GM12873 (cell line): ENCODE results near the gene MAFF.

Experiments used
- CTCF ChIP-seq: IDR thresholded peaks from 2 replicates; pipeline ENCODE4 v1.5.1; 2012; ENCODE audit warnings: low read depth, mild to moderate bottlenecking, moderate library complexity, low read length, control low read depth; ENCODE audit not compliant: insufficient read depth; ENCODE audit errors: missing control alignments

The MAFF gene

GRCh38 chr22:38174626-38175025 is 27.2 kb upstream of the MAFF start:
- TF ChIP-seq CTCF, result no peak

DNA sequence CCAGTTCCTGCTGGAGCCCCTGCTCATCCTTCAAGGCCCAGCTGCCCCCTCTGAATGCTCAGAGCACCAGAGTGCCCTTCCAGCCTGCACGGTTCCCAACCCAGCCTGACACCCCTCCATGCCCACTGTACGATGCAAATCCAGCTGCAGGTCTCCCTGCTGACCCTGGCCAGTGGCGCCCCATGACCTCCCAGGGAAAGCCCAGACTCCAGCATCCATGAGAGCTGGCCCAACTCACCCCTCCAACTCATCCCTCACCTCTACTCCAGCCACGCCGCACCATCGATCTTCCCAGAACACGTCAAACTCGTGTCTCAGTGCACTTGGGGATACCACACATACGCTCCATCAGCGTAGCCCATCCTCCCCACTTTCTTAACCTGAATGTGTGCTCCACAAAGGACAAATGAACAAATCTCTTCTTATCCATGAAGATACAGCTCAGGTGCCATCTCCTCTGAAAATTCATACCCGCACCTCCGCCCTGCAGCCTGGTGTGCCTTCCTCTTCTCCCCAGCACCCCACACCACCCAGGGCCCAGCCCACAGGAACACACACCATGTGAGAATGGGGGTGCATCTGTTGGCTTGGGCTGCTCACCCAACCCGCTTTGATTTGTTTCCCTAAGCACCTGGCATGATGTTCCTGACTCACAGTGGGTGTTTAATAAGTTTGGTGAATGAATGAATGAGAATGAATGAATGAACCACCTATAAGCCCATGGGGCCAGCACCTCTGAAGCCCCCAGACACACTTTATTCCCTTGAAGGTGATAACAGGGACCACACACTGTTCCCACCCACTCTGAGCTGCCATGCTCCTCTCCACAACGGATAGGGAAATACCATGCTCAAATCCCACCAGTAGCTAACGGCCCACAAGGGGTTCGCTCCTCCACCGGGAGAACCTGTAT is 26.3 kb upstream of the MAFF start:
- no peak for TF ChIP-seq CTCF

- TF ChIP-seq CTCF, result no peak
Observed at GRCh38 chr22:38176170-38176741, 25.5 kb upstream of the MAFF start.

DNA sequence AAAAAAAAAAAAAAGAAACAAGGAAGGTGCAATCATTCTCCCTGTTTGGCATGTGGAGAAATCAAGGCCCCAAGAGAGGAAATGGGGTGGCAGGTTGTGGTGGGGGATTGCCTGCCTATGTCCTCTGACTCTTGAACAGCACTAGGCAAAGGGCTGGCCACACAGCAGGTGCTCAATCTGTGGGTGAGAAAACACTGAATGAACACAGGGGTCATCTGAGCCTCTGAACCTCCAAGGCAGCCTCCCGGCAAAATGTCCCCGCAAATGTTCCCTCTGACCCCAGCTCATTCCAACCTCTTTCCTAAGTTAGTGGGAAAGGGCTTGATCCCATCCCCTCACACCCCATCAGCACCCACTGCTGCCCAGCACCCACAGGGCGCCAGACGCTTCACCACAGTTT is 24.8 kb upstream of the MAFF start:
- TF ChIP-seq CTCF, result no peak

GRCh38 chr22:38177926-38178604 is 23.7 kb upstream of the MAFF start:
- TF ChIP-seq CTCF, result no peak

- peak; percentile 13 for TF ChIP-seq CTCF
Observed at GRCh38 chr22:38180841-38181452, 20.8 kb upstream of the MAFF start.

DNA sequence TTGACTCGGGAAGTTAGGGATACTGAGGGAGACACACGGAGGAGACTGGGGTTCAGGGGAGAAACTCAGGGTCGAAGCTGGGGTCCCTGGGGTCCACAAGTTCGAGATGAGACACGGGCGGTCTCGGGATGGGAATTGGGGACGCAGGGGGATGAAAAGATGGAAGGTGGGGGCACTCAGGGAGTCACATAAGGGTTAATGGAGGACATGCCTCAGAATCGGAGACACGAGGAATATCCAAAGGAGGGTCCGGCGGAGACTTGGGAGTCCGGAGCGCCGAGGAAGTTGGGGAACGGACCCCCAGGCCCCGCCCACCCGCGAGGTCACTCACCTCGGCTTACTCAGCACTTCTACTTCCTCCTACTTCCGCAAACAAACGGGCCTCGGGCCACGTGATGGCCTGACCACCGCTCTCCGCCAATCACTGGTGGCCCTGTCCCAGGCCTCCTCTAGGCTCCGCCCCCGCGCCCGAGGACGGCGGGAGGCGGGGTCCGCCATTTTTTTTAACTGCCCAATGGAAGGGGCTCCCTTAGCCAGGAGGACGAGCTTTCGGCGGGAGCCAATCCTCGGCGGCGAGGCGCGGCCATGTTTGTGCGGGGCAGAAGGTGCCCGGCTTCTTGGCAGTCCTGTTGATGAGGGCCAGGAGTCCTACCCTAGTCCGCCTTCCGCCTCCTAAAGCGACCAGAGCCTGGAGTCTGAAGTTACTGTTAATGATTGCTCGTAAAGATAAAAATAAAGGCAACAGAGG is 20.2 kb upstream of the MAFF start, which contains the start of gene PLA2G6:
Gene PLA2G6 (minus strand): TSS at position 378 of the 748 bp plus-strand sequence. CDS start 12,404 bp downstream, outside the sequence.
- TF ChIP-seq CTCF, result no peak
